Bone marrow (tissue), 2 donors: ENCODE data around the gene PRR12.

Source experiments
- DNase-seq, 2 donors: peaks; one replicate each; lab custom pipeline; 2025; lab: John Stamatoyannopoulos, UW

PRR12 gene

DNA sequence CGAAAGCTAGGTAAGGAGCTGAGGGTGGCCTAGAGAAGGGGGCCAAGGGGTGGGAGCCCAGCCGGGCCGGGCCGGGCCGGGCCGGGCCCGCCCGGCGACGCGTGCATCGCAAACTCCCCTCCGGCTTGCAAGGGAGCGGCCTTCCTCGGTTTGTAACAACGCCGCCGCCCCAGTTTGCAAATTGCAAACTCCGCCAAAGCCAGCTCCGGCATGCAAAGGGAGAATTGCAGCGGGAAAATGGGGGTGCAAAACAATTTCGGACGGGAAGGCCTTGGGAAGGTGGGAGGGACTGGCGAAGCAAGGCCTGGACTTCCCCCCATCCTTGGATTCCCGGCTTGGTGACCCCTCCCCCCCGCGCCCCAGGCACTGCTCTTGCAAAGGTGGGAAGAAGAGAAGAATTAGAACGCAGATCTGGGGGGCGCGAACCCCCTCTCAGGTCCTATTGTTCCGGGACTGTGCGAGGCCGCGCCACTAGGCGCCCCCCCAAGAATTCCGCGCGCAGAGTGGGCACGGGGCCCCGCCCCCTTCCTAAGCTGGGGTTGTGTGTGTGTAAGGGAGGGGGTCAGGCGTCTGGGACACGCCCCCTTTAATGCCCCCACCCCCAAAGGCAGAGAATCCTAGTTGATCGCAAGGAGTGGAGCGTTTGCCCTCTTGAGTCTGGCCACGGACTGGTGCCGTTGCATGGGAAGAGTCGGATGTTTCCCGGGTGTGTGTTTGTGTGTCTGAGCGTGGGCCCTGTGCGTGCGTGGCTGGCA lies 926 bp downstream of the PRR12 start:
- DNase-seq, result peak in 1 of 2 donors; percentile 39

DNA sequence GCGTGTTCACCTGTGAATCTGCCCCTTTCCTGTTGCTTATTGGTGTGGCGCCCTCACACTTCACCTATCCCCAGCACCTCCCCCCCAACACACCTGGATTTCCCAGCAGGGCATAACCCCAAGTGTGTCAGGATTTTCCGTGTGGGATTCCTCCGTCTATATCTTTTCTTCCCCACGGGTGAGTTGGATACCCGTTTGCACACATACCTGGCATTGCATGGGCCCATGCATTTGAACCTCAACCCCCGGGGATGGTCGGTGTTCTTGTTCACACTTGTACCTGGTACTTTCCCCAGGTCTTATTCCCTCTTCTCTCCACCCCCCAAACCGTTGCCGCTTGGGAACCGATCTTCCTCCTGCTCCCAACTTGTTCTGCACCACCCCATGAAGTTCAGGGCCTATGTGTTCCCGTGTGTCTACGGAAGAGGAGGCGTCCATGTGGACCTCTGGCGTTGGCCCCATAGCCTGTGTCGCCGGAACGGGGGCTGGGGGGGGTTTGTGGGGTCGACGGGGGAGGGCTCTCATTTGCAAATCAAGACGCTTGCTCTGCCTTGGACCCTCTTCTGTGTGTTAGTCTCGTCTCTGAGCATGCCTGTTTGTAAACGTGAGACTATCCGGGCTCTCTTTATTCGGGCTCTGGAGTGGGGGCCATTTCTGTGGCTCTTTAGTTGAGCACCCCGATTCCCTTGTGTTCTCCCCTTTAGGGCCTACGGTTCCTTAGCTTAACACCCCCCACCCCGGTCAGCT lies 1.7 kb downstream of the PRR12 start:
- DNase-seq, result no peak

DNA sequence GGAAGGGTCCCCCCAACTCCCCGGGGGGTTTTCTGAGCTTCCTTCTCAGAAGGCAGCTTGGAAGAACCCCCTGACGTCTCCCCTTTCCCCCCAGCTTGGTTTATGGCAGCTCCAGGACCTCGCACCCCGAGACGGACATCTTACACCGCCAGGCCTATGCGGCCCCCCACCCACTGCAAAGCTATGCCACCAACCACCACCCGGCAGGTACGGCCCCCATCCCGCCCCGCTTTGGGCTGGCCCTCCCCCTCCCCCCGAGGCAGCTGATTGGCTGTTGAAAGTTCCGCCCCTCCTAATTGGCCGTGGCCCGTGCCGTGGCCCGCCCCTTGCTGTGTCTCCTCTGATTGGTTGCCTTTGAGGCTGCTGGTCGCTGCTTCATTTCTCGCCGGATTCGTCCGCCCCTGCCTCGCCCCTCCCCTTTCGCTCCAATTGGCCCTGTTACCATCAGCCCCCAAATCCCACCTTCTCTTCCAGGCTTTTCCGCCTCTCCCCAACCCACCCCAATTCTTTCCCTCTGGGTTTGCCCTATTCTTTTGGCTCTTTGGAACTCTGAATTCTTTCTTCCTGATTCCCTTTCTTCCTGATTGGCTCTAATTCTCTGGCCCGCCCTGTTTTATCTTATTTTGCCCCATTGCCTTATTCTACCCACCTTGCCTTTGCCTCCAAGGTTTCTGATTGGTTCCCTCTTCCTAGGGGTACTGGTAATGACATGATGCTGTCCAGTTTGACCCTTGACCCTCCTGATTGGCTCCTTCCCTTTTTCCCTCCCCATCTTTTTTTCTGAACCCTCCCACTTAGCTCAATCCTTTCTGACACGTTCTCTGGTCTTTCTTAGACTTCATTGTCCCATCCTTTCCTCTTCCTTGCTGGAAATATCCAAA lies 2.5 kb downstream of the PRR12 start:
- peak; percentile 59 to 62 for DNase-seq

DNA sequence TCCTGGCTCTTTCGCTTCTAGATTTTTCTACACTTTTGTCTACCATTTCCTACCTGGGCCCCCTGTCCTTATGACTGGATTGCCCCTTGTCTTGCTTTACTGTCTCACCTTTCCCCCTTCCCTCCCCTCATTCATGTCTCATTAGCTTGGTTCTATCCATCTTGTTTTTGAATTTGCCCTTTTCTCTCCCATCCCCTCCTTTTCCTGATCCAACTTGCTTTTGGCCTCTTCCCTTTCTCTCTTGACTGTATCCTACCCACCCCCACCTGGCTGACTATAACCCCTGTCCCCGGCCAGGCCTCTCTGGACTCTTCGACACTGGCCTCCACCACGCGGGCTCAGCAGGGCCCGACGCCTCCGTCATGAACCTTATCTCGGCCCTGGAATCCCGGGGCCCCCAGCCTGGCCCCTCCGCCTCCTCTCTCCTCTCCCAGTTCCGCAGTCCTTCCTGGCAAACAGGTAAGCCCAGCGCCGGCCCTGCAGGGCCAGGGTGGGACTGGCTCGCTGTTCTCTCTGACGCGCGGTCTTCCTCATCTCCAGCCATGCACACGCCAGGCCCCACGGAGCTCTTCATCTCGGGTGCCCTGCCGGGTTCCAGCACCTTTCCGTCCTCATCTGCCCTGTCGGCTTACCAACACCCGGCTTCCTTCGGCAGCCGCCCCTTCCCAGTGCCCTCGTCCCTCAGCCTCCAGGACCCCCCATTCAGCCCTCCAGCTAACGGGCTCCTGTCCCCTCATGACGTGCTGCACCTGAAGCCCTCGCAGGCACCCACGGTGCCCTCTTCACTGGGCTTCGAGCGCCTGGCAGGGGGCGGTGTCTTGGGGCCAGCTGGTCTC lies 3.4 kb downstream of the PRR12 start:
- no peak for DNase-seq

DNA sequence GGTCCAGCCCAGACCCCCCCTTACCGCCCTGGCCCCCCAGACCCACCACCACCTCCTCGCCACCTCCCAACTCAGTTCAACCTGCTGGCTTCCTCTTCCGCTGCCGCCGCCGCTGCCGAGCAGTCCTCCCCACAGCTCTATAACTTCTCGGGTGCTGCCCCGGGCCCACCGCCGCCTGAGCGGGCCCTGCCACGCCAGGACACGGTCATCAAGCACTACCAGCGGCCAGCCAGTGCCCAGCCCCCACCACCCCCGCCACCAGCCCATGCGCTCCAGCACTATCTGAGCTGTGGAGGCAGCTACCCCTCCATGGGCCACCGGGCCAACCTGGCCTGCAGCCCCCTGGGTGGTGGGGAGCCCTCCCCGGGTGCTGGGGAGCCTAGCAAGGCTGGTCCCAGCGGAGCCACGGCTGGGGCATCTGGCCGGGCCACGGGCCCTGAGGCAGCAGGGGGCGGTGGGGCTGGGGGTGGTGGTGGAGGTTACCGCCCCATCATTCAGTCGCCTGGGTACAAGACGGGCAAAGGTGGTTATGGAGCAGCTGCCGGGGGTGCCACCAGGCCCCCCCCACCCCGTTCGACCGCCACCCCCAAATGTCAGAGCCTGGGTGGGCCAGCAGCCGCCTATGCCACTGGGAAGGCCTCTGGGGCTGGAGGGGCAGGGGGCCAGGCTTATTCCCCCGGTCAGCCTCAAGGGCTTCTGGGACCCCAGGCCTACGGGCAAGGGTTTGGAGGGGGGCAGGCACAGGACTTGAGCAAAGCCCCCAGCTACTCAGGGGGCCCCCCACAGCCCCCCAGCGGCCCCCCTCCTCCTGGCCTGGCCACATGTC lies 4.2 kb downstream of the PRR12 start:
- no peak for DNase-seq

DNA sequence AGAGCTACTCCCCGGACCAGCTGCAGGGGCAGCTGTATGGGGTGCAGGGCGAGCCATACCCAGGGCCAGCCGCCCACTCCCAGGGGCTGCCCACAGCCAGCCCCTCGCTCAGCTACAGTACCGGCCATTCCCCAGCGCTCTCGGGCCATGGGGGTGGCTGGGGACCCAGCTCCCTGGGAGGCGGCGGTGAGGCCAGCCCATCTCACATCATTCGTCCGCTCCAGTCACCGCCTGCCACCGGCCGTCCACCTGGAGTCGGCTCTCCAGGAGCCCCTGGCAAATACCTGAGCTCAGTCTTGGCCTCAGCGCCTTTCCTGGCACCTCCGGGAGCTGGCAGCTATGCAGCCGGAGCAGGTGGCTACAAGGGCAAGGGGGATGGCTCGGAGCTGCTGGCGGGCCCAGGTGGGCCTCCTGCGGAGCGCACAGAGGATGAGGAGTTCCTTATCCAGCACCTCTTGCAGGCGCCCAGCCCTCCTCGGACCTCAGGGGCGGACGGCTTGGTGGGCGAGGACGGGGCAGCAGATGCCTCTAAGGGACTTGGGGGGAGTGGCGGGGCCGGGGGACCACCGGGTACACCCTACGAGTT lies 4.9 kb downstream of the PRR12 start:
- no peak for DNase-seq

DNA sequence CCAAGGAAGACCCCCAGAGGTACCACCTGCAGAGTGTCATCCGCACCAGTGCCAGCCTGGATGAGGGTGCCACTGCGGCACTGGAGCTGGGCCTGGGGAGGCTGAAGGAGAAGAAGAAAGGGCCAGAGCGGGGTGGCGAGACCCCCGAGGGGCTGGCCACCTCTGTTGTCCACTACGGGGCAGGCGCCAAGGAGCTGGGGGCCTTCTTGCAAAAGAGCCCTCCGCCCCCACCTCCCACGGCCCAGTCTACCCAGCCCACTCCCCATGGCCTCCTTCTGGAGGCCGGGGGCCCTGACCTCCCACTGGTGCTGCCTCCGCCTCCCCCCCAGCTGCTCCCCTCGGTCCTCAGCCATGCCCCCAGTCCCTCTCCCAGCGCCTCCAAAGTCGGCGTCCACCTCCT lies 5.4 kb downstream of the PRR12 start:
- no peak for DNase-seq

DNA sequence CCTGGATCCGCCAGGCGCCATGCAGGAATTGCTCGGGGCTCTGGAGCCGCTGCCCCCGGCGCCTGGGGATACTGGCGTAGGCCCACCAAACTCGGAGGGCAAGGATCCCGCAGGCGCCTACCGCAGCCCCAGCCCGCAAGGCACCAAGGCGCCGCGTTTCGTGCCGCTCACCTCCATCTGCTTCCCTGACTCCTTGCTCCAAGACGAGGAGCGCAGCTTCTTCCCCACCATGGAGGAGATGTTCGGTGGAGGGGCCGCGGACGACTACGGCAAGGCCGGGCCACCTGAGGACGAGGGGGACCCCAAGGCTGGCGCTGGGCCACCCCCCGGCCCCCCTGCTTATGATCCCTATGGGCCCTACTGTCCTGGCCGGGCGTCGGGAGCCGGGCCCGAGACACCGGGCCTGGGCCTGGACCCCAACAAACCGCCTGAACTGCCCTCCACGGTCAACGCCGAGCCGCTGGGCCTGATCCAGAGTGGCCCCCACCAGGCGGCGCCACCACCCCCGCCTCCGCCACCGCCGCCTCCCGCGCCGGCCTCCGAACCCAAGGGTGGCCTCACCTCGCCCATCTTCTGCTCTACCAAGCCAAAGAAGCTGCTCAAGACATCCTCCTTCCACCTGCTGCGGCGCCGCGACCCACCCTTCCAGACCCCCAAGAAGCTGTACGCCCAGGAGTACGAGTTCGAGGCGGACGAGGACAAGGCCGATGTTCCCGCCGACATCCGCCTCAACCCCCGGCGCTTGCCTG lies 6.1 kb downstream of the PRR12 start:
- DNase-seq, result no peak

DNA sequence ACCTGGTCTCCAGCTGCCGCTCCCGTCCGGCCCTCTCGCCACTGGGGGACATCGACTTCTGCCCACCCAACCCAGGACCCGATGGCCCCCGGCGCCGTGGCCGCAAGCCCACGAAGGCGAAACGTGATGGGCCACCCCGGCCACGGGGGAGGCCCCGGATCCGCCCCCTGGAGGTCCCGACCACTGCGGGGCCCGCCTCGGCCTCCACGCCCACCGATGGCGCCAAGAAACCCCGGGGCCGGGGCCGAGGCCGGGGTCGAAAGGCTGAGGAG lies 6.7 kb downstream of the PRR12 start:
- DNase-seq, result no peak

DNA sequence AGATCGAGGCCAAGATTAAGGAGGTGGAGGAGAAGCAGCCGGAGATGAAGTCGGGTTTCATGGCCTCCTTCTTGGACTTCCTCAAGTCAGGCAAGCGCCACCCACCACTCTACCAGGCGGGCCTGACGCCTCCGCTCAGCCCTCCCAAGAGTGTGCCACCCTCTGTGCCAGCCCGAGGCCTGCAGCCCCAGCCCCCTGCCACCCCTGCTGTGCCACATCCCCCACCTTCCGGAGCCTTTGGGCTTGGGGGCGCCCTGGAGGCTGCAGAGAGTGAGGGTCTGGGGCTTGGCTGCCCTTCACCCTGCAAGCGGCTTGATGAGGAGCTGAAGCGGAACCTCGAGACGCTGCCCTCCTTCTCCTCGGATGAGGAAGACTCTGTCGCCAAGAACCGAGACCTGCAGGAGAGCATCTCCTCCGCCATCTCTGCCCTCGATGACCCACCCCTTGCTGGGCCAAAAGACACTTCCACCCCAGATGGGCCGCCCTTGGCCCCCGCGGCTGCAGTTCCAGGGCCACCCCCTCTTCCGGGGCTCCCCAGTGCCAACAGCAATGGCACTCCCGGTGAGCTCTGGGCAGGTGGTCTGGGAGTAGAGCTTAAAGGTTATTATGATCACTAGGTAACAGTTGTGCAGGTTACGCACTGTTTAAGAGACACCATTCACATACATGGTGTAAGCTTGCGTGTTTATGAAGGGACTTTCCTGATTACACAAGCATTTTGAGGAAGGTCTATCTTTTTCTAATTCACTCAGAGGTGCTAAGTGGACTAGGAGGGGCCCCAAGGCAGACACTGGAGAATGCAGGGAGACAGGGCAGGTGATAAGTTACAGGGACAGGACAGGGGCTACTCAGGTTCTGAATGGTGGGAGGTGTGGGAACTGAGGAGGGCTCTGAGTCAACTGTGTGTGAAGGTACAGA lies 8.7 kb downstream of the PRR12 start:
- DNase-seq, result no peak

DNA sequence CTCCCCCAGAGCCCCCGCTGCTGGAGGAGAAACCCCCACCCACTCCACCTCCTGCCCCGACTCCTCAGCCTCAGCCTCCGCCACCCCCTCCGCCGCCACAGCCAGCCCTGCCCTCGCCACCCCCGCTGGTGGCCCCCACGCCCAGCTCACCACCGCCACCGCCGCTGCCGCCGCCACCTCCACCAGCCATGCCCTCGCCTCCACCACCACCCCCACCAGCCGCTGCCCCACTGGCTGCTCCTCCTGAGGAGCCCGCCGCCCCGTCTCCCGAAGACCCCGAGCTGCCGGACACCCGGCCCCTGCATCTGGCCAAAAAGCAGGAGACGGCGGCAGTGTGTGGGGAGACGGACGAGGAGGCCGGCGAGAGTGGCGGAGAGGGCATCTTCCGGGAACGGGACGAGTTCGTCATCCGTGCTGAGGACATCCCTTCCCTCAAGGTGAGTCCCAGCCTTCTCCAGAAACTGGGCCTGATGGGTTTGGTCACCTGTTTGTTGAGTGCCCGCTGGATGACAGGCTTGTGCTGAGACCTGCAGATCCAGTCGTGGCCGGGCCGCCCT lies 10.6 kb downstream of the PRR12 start:
- no peak for DNase-seq

DNA sequence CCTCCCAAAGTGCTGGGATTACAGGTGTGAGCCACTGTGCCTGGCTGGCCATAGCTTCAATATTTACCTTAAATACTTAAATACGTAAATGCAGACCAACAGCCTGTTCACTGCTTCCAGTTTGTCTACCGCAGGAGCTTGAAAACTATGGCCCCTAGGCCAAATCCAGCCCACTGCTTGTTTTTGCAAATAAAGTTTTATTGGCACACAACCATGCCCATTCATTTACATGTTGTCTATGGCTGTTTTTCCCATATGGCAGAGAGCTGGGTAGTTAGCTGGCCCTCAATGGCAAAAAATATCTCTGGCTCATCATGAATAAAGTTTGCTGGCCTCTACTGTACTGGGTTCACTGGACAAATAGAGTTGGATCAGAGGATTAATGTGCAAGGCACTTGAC lies 11.8 kb downstream of the PRR12 start:
- no peak for DNase-seq

DNA sequence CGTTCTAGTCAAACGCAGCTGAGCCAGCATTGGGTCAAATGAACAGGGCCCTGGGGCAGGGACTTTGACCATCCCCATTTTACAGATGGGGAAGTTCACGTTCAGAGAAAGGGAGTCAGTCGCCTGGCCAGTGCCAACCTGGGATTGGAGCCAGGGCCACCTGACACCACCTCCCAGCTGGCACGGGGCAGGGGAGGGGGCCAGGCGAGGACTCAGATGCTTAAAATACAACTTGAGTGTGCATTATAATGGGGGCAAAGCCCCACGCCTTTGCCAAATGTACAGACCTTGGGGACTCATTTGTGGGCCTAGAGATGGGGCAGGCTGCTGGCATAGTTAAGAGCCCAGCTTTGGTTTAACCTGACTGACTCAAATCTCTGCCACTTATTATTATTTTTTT lies 14.6 kb downstream of the PRR12 start:
- no peak for DNase-seq

DNA sequence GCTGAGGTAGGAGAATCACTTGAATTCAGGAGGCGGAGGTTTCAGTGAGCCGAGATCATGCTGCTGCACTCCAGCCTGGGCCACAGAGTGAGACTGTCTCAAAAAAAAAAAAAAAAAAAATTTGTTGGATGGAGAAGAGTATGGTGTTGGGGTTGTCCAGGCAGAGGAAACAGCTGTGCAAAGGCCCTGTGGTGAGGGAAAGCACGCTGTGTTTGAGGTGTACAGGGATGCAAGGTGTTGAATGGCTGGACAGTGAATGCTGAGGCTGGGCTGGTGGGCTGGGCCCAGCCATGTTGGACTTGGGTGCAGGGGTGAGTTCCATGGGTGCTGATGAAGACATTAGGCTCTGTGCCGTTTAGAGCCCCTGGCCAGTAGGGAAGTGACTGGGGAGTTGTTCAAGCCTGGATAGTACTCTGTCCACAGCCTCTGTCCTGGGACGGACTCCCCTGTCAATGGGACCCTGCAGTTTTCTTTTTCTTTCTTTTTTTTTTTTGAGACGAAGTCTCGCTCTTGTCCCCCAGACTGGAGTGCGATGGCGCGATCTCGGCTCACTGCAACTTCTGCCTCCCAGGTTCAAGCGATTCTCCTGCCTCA lies 18.6 kb downstream of the PRR12 start:
- DNase-seq, result no peak

DNA sequence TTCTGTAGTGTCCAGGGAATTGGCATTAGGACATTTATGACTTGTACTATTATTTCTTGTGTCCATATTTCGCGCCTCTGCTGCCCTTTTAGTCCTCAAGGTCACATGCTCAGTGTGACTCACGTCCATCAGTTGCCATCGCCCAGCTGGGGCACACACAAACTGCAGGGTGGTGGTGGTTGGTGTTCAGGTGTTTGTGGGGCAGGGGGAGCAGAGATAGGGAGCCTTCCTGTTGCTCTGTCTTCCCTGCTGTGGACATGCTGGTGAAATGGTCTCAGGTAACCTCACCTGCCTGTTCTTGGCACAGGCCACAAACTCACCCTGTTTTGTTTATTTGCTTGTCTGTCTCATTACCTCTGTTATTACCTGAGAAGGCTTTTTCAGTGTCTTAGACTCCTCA lies 22.4 kb downstream of the PRR12 start:
- DNase-seq, result no peak

DNA sequence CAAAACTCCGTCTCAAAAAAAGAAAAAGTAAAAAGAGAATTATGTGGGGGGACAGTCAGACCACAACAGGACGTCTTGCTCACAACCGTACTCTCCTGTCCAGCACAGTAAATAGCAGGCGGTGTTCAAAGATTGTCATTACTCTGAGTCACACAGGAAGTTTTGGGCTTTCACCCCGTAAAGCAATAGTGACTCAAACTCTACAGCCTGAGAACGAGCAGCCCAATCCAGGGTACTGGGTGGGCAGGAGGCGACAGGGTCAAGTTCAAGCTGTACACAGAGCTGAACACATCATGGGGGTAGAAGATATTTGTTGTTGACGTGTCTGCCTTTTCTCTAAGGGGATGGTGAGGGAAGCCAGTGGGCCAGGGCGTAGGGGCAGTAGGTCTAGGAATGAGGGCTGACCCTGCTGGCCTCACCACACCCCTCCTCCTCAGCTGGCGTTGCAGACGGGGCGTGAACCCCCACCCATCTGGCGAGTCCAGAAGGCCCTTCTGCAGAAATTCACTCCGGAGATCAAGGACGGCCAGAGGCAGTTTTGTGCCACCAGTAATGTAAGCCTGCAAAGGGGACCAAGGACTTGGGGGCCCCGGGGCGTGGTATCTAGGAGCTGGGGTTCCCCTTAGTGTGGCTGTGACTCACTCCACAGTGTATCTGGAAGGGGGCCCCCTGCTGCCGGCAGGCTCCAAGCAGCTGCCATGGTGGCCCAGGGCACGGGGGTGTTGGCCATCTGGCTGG lies 23.3 kb downstream of the PRR12 start:
- peak; percentile 33 to 38 for DNase-seq

DNA sequence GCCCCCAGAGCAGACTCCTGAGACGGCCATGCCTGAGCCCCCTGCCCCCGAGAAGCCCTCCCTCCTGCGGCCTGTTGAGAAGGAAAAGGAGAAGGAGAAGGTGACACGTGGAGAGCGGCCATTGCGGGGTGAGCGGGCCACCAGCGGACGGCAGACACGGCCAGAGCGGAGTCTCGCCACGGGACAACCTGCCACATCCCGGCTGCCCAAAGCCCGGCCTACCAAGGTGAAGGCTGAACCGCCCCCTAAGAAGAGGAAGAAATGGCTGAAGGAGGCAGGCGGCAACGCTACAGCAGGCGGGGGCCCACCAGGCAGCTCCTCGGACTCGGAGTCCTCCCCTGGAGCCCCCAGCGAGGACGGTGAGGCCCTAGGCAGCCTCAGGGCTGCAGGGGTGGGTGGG lies 24.9 kb downstream of the PRR12 start:
- no peak for DNase-seq
